Effector memory CD4-positive, alpha-beta T cell (primary cell): ENCODE measurements around the gene SLC27A5.
"Not testable (repeated sequence)": the region's sequence is repeated elsewhere in the genome, so short reads cannot be mapped to it uniquely, and the experiment has no call there.

Experiments
- DNase-seq, 3 donors: peaks; one replicate each; pipeline ENCODE4 v3.0.0-alpha.2; 2020
- H3K27ac ChIP-seq: 2 replicates; pipeline ENCODE4 v1.7.0; 2013; ENCODE audit warnings: mild to moderate bottlenecking, low read length, moderate library complexity; ENCODE audit not compliant: insufficient read depth, poor library complexity, severe bottlenecking
- H3K27me3 ChIP-seq: replicated peaks from 2 replicates; pipeline ENCODE4 v1.7.0; 2013; ENCODE audit warnings: mild to moderate bottlenecking, low read length; ENCODE audit not compliant: insufficient read depth, control insufficient read depth, poor library complexity, severe bottlenecking
- H3K36me3 ChIP-seq: 2 replicates; pipeline ENCODE4 v1.7.0; 2013; ENCODE audit warnings: mild to moderate bottlenecking, low read length, moderate library complexity; ENCODE audit not compliant: control insufficient read depth, insufficient read depth
- H3K4me1 ChIP-seq: 2 replicates; pipeline ENCODE4 v1.7.0; 2013; ENCODE audit warnings: low read length, mild to moderate bottlenecking; ENCODE audit not compliant: control insufficient read depth, insufficient read depth, poor library complexity, severe bottlenecking
- H3K4me3 ChIP-seq: 2 replicates; pipeline ENCODE4 v1.7.0; 2013; ENCODE audit warnings: low read length, low read depth, mild to moderate bottlenecking; ENCODE audit not compliant: insufficient read depth, poor library complexity, severe bottlenecking
- H3K9me3 ChIP-seq: 2 replicates; pipeline ENCODE4 v1.7.0; 2013; ENCODE audit warnings: mild to moderate bottlenecking, low read length, moderate library complexity; ENCODE audit not compliant: control insufficient read depth

SLC27A5 gene

DNA sequence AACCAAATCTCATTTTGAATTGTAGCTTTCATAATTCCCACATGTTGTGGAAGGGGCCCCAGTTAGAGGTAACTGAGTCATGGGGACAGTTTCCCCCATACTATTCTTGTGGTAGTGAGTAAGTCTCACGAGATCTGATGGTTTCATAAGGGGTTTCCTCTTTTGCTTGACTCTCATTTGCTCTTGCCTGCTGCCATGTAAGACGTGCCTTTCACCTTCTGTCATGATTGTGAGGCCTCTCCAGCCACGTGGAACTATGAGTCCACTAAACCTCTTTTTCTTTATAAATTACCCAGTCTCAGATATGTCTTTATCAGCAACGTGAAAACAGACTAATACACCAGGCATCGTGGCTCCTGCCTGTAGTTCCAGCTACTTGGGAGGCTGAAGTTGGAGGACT is 61.8 kb downstream of the SLC27A5 start:
- H3K27me3 ChIP-seq, H3K9me3 ChIP-seq, H3K27ac ChIP-seq, H3K4me1 ChIP-seq, H3K4me3 ChIP-seq, H3K36me3 ChIP-seq, DNase-seq: not testable (repeated sequence)

DNA sequence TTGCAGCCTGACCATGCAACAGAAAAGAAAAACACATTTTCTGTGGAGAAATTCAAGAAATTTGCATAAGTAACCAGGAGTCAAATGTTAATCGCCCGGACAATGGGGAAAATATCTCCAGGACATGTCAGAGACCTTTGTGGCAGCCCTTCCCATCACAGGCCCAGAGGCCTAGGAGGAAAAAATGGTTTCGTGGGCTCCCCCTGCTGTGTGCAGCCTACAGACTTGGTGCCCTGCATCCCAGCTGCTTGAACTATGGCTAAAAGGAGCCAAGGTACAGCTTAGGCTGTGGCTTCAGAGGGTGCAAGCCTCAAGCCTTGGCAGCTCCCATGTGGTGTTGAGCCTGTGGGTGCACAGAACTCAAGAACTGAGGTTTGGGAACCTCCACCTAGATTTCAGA is 62.9 kb downstream of the SLC27A5 start:
- H3K4me1 ChIP-seq, H3K27me3 ChIP-seq, H3K27ac ChIP-seq, H3K36me3 ChIP-seq, DNase-seq, H3K4me3 ChIP-seq, H3K9me3 ChIP-seq: not testable (repeated sequence)
